Cardiac fibroblast (primary cell): ENCODE data around the gene NOS1AP.

Source experiments
- DNase-seq, 2 donors: peaks; one replicate each; pipeline versions ENCODE4 v3.0.0 to v3.0.0-alpha.2; 2010; ENCODE audit warnings: low read depth in 2 of 2
- H3K4me3 ChIP-seq, 2 donors: replicated peaks in 1 of 2; 1 replicate in 1 of 2; 2 replicates in 1 of 2; pipeline ENCODE4 v1.5.1; 2011; ENCODE audit warnings: low read depth in 2 of 2, low read length in 2 of 2, mild to moderate bottlenecking in 2 of 2, moderate library complexity in 1 of 2
- TF ChIP-seq, protein P1 (sequence below): IDR thresholded peaks from one replicate; pipeline ENCODE4 v1.5.1; 2011; ENCODE audit warnings: low read depth, mild to moderate bottlenecking, low read length, inconsistent platforms

NOS1AP gene

DNA sequence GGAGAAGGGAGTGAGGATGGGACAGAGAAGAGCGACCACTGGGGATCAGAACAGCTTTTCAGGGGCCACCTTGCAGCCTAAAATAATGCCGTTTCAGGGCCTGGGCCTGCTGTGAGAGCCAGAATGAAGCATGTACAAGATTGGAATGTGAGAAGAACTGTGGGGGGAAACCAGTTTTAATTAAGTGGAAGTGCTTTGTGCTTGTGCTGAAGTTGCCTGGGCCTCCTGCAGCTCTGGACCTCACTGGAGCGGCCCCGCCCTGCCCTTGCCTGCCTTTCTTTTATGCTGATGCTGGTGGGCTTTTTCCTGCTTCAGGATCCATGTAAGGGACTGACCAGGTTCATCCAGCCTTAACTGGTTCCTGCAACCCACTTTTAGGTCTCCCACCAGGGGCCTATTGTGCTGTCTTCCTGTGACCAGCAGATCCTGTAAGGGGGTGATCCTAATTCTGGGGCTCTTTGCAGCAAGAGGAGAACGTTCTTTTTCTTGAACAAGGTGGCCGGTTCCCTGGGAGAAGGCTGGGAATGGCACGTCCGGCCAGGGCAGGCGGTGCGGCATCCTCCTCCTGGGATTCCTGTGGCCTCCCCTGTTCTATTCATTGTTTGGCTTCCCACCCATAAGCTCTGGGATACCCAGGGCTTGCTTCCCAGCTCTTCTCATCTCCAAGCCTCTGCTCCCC, 315.2 kb downstream of the NOS1AP start:
- TF ChIP-seq, protein P1, sequence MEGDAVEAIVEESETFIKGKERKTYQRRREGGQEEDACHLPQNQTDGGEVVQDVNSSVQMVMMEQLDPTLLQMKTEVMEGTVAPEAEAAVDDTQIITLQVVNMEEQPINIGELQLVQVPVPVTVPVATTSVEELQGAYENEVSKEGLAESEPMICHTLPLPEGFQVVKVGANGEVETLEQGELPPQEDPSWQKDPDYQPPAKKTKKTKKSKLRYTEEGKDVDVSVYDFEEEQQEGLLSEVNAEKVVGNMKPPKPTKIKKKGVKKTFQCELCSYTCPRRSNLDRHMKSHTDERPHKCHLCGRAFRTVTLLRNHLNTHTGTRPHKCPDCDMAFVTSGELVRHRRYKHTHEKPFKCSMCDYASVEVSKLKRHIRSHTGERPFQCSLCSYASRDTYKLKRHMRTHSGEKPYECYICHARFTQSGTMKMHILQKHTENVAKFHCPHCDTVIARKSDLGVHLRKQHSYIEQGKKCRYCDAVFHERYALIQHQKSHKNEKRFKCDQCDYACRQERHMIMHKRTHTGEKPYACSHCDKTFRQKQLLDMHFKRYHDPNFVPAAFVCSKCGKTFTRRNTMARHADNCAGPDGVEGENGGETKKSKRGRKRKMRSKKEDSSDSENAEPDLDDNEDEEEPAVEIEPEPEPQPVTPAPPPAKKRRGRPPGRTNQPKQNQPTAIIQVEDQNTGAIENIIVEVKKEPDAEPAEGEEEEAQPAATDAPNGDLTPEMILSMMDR = no peak
- no peak overlapping the region for H3K4me3 ChIP-seq
- no peak for DNase-seq

DNA sequence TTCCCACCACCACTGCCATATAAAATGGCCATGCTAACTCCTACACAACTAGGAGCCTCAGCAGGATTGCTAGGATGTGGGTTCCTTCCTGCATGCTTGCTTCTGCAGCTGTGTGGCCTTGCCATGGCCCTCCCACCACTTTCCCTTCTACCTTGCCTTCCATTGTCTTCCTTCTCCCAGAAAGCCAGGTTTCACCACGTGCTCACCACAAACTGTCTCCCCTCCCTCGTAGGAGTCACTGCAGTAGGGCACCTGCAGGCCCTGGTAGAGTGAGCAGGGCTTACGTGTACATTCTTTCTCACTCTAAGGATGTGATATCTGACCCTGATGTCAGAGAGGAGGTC, 315.8 kb downstream of the NOS1AP start:
- no peak for DNase-seq
- TF ChIP-seq, protein P1 = no peak
- H3K4me3 ChIP-seq = no peak overlapping the region

DNA sequence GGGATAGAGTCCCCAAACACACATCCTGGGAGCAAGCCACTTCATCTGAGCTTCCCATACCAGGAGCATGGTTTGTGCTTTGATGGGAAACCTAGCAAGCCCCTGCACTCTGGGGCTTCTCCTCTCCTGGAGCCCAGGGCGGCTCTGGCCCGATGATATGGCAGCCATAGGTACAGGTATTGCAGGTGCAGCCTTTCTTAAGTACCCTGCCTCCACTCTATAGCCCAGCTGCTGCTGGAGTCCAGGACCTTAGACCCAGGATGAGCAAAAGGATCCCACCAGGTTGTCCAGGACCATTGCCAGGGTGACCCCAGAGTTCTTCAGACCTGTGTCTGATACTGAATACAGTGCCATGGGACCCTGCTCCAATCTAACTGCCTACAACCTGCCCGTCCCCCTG, 316.2 kb downstream of the NOS1AP start:
- no peak overlapping the region for H3K4me3 ChIP-seq
- TF ChIP-seq, protein P1 = no peak
- DNase-seq = no peak

DNA sequence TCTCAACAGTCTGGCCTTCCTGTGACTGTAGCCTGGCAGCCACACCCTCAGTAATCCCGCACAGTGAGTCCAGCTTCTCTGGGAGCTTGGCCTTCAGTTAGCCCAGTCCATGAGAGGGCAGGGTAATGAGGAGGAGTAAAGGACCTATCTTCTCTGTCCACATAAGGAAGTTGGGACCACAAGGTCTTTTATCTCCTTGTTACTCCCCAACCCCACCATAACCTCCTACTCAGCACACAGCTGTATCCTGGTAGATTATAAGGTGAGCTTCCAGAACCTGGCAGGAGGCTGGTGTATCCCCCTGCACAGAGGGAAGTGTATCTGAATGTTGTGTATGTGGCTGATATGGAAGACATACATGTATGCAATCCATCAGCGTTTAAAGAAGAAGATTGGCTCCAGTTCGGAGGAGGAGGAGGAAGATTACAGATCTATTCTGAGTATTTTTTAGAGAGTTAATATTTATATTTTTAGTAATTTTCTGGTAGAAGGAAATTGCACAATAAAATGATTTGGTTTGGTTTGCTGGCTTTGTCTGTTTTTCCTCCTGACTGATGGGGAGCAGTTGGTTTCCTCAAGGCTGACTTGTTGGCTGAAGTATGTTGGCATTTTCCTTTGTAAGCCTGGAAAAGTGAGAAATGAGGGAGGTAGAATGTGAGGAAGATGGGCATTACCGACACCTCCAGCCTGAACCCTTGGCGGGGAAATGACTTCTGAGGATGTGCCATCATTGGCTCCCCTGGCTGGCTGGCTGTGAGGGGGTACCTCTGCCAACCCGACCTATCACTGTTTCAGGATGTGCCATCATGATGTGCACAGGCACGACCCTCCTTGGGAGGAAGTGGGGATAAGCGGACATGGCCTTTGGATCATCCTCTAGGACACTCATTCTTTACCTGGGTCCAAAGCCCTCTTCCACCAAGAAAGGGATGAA, 317.1 kb downstream of the NOS1AP start:
- DNase-seq = no peak
- TF ChIP-seq, protein P1 = no peak
- no peak overlapping the region for H3K4me3 ChIP-seq

DNA sequence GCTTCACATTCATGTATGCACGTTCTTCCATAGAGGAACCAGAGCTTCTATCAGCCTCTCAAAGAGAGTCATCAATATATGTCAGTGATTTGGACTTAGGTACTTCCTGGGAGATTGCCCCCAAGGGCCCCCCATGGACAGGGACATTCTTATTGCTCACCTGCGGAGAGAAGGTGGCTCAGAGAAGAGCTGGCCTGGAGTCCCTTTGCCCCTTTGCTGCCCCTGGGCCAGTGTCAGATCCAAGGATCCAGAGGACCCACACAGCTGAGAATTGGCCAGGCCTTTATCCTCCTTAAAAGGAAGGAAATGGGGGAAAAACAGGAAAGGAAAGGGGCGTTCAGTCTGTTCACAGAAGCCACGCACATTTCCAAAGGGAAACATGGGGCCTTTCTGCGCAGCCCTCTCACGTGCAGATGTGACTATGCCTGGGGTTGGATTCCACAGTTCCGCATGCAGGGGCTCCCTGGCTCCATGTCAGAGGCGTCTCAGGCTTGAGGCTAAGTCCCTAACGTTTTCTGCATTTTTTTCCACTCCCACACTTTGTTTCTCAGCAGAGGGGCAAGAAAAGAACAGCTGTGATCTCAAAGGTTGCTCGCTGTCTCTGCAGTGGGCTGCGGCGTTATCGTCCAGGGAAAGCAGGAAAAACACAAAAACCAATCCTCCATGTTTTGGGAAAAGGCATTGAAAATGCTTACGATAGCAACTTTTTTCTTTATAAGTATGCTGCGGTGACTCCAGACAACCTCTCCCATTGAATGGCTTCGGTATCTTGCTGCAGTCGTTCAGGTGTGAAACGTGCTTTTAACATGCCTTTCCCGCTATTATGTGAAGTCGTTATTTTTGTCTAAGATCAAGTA, 318.0 kb downstream of the NOS1AP start:
- no peak for DNase-seq
- H3K4me3 ChIP-seq = no peak overlapping the region
- TF ChIP-seq, protein P1 = no peak

DNA sequence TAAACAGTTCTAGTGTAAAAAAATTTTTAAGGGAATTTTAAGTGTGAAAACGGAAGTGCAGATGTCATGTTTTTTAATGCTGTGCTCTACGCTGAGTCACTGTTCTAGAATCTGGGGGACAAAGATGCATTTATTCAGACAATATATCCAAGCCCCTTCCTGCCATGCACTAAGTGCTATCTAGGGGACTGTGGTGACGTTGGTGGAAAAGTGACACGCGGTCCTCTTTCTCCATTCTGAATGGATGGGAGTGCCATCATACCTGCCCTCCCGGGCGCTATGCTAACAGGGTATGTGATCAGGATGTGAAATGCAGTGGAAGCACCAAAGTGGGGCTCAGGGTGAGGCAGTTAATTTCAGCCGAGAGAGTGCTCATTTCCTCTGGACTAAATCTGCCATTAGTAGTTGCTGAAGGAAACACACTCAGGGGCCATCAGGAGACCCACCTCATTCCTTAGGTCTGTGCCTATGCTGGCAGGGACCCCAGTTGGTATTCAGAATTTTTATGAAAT, 318.6 kb downstream of the NOS1AP start:
- DNase-seq = no peak
- no peak overlapping the region for H3K4me3 ChIP-seq
- TF ChIP-seq, protein P1 = no peak
